C4-2B (cell line): ENCODE data around the gene SRMS.

ENCODE experiments used
- CTCF ChIP-seq: fragments of 450-650 bp; conservative IDR thresholded peaks from 2 replicates; pipeline ENCODE4 v1.5.1; 2017; ENCODE audit warnings: mild to moderate bottlenecking
- ZFX ChIP-seq: fragments of 450-650 bp; IDR thresholded peaks from 2 replicates; pipeline ENCODE4 v1.6.1; 2017

- TF ChIP-seq CTCF, result no peak
- no peak for TF ChIP-seq ZFX
Observed at GRCh38 chr20:63534831-63535651, 12.5 kb downstream of the SRMS start.
